HL-60 (cell line): ENCODE measurements around the gene GAL3ST1.

Experiments
- CTCF ChIP-seq: IDR thresholded peaks from one replicate; pipeline ENCODE4 v1.5.1; 2011; ENCODE audit warnings: low read length, control low read depth, inconsistent platforms; ENCODE audit not compliant: insufficient read depth
- GABPA ChIP-seq: IDR thresholded peaks from 2 replicates; pipeline ENCODE4 v1.6.1; 2012; ENCODE audit warnings: low read depth
- POLR2AphosphoS5 ChIP-seq: IDR thresholded peaks from 2 replicates; pipeline ENCODE4 v1.6.1; 2012; ENCODE audit warnings: low read depth
- SPI1 ChIP-seq: IDR thresholded peaks from 2 replicates; pipeline ENCODE4 v1.6.1; 2012; ENCODE audit warnings: low read depth, mild to moderate bottlenecking, borderline replicate concordance
- TF ChIP-seq, protein P1 (sequence below): IDR thresholded peaks from 2 replicates; pipeline ENCODE4 v1.6.1; 2012; ENCODE audit warnings: low read depth; ENCODE audit not compliant: insufficient replicate concordance

- TF ChIP-seq CTCF (no peak), SPI1 (no peak), POLR2AphosphoS5 (no peak), GABPA (no peak)
- TF ChIP-seq, protein P1, sequence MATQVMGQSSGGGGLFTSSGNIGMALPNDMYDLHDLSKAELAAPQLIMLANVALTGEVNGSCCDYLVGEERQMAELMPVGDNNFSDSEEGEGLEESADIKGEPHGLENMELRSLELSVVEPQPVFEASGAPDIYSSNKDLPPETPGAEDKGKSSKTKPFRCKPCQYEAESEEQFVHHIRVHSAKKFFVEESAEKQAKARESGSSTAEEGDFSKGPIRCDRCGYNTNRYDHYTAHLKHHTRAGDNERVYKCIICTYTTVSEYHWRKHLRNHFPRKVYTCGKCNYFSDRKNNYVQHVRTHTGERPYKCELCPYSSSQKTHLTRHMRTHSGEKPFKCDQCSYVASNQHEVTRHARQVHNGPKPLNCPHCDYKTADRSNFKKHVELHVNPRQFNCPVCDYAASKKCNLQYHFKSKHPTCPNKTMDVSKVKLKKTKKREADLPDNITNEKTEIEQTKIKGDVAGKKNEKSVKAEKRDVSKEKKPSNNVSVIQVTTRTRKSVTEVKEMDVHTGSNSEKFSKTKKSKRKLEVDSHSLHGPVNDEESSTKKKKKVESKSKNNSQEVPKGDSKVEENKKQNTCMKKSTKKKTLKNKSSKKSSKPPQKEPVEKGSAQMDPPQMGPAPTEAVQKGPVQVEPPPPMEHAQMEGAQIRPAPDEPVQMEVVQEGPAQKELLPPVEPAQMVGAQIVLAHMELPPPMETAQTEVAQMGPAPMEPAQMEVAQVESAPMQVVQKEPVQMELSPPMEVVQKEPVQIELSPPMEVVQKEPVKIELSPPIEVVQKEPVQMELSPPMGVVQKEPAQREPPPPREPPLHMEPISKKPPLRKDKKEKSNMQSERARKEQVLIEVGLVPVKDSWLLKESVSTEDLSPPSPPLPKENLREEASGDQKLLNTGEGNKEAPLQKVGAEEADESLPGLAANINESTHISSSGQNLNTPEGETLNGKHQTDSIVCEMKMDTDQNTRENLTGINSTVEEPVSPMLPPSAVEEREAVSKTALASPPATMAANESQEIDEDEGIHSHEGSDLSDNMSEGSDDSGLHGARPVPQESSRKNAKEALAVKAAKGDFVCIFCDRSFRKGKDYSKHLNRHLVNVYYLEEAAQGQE, result no peak
Measured at GRCh38 chr22:30601464-30601863, 27.0 kb upstream of the GAL3ST1 start.
